AG10803 (cell line): ENCODE measurements around the gene PRKD2.
A peak's percentile ranks its signal among the peaks of the same experiment; 100 is the strongest.
"Not testable (repeated sequence)": the region's sequence is repeated elsewhere in the genome, so short reads cannot be mapped to it uniquely, and the experiment has no call there.

Experiments used
- DNase-seq: peaks from one replicate; pipeline ENCODE4 v3.0.0; 2010; ENCODE audit warnings: low read depth
- H3K4me3 ChIP-seq: 2 replicates; pipeline ENCODE4 v1.5.1; 2011; ENCODE audit warnings: mild to moderate bottlenecking, low read length, control low read depth
- TF ChIP-seq, protein P1 (sequence below): conservative IDR thresholded peaks from 2 replicates; pipeline ENCODE4 v1.5.1; 2011; ENCODE audit warnings: mild to moderate bottlenecking, low read length, control low read depth, inconsistent platforms

Gene PRKD2

GRCh38 chr19:46715620-46715974, 1.3 kb downstream of the PRKD2 start:
- peak overlapping the region; percentile 78 for H3K4me3 ChIP-seq
- TF ChIP-seq, protein P1, sequence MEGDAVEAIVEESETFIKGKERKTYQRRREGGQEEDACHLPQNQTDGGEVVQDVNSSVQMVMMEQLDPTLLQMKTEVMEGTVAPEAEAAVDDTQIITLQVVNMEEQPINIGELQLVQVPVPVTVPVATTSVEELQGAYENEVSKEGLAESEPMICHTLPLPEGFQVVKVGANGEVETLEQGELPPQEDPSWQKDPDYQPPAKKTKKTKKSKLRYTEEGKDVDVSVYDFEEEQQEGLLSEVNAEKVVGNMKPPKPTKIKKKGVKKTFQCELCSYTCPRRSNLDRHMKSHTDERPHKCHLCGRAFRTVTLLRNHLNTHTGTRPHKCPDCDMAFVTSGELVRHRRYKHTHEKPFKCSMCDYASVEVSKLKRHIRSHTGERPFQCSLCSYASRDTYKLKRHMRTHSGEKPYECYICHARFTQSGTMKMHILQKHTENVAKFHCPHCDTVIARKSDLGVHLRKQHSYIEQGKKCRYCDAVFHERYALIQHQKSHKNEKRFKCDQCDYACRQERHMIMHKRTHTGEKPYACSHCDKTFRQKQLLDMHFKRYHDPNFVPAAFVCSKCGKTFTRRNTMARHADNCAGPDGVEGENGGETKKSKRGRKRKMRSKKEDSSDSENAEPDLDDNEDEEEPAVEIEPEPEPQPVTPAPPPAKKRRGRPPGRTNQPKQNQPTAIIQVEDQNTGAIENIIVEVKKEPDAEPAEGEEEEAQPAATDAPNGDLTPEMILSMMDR, result no peak
- DNase-seq, result no peak

DNA sequence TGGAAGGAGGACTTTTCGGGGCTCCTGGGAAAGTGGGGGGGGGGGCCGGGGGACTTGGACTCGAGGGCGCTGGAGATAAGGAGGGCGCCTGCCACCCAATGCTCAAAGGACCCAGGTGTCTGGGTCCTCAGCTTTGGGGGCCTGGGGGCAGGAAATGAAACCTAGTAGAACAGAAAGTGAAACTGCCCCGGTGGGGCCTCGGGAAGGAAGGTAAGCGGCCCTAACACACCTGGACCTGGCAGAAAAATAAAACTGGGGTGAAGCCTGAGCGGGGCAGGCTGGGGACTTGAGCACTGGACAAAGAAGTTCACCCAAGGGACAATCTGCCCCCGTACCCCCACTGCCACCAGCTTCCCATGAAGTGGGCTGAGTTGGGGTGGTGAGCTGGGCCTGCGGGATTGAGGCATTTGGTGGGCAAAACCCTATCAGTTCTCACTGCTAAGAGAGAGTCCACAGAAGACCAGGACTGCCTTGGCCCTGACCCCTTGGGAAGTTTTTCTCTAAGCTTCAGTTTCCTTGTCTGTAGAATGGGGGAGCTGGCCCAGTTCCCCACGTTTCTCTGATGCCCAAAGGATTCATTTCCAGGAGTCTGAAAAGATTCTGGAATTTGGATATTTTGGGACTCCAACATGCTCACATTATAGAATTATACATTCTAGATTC, 2.3 kb downstream of the PRKD2 start:
- H3K4me3 ChIP-seq, result peak overlapping the region; percentile 78
- TF ChIP-seq, protein P1, result no peak
- no peak for DNase-seq

GRCh38 chr19:46713781-46714443, 3.0 kb downstream of the PRKD2 start:
- peak overlapping the region; percentile 78 for H3K4me3 ChIP-seq
- DNase-seq, result peak; percentile 78
- TF ChIP-seq, protein P1, result no peak

GRCh38 chr19:46712768-46713338, 4.1 kb downstream of the PRKD2 start:
- DNase-seq, H3K4me3 ChIP-seq: not testable (repeated sequence)

- TF ChIP-seq, protein P1, result no peak
- no peak overlapping the region for H3K4me3 ChIP-seq
- DNase-seq, result no peak
Measured at GRCh38 chr19:46710687-46711086, 6.2 kb downstream of the PRKD2 start.

DNA sequence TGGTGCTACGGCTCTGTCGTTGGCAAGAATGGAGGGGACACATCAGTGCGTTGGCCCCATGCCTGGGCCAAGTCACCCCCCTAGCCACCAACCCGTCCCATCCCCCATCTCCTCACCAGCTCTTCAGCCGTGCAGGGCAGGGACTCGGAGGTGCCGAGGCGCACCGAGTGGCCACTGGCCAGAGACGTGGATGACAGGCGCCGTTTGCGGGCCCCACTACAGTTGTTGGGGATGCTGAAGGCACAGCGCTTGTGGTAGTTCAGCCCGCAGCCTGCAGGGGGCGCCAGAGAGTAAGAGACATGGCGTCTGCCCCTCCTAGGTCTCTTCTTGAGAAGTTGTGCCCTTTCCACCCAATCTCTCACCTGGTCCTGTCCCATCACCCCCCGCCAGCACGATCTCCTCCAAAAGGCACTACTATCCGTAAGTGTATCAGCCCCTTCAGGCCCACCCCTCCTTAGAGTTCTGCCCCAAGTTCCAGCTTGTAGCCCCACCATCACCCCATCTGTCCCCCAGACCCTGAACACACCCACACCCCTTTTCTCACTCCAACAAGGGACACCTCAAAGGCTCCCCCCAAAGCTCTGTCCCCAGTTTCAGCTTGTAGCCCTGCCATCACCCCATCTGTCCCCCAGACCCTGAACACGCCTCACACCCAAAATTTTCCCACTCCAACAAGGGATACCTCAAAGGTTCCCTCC, 12.4 kb downstream of the PRKD2 start:
- peak; percentile 33 for DNase-seq

DNA sequence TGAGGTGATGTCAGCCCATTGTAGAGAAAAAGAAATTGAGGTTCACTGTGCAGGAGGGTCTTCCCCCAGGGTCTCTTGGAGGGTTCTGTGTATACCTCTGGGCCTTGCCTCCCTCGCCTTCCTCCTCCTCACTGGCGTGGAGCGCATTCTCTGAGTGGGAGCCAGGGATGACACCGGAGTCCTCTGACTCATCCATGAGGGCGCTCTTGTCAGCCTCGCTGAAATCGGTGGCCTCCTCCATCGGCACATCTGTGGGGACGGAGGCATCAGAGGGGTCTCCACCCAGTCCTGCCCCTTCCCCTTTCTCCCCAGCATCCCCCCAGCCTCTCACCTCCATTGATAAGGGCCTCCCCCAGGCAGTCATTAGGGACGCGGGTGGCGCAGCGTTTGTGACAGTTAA, 16.2 kb downstream of the PRKD2 start:
- DNase-seq, result no peak
- TF ChIP-seq, protein P1, result no peak
- no peak overlapping the region for H3K4me3 ChIP-seq

More for the DNA sequence above, 12.4 kb downstream of the PRKD2 start:
- TF ChIP-seq, protein P1, result peak; percentile 88
- no peak overlapping the region for H3K4me3 ChIP-seq
